HCT116 (cell line): Measurements from ENCODE around the gene UGT1A6. TPM values are rescaled to one million over a fixed set of nuclear protein-coding genes. Genes with fewer than 3 reads are reported as not detected.

Source experiments
- ATAC-seq: fragments of 200-7000 bp; cut with Tn5 transposase; 2 replicates; pipeline ENCODE4 v1.9.1; 2020; ENCODE audit warnings: mild to moderate bottlenecking, moderate library complexity
- BruUV-seq: library from RNA; stranded (reverse); fragments of 400-500 nt; replicated peaks from 2 replicates; lab custom pipeline; 2021; lab: Mats Ljungman, UMichigan
- CTCF ChIA-PET: fragments of 300-600 bp; sonication (Branson Sonifier 250); formaldehyde crosslinking; loops from one replicate; lab custom pipeline; 2021; ENCODE audit warnings: antibody characterized with exemption; lab: Charles Lee
- POLR2A ChIA-PET: fragments of 300-600, 350-600 bp; sonication (Branson Sonifier 250); formaldehyde crosslinking; loops from one replicate; lab custom pipeline; 2021; ENCODE audit warnings: antibody characterized with exemption; lab: Charles Lee
- RAD21 ChIA-PET, 2 experiments: fragments of 300-600 bp; sonication (Branson Sonifier 250); formaldehyde crosslinking; loops; one replicate each; lab custom pipeline; 2023; ENCODE audit warnings: low total read pairs in 2 of 2; ENCODE audit not compliant: uncharacterized antibody in 2 of 2, unreplicated experiment in 2 of 2, low non-redundant PET in 1 of 2; lab: Charles Lee
- DNase-seq: peaks from one replicate; pipeline ENCODE4 v3.0.0-alpha.2; 2010; ENCODE audit warnings: low read depth, low spot score
- H2AFZ ChIP-seq: fragments of 200-600 bp; shearing (Covaris generic), sonication (generic); 2 replicates; pipeline ENCODE4 v1.6.1; 2017; ENCODE audit warnings: low read depth, mixed run types, mixed read lengths, antibody characterized with exemption, low read length; ENCODE audit not compliant: poor library complexity, severe bottlenecking
- H3K27ac ChIP-seq: 2 replicates; pipeline ENCODE4 v1.5.1; 2012; ENCODE audit warnings: low read depth, low read length
- H3K27me3 ChIP-seq: fragments of 200-600 bp; sonication (generic); 2 replicates; pipeline ENCODE4 v1.6.1; 2016; ENCODE audit warnings: mixed run types, low read length, mixed read lengths; ENCODE audit not compliant: insufficient read depth
- H3K36me3 ChIP-seq, 2 experiments: fragments of 200-500 bp in 1 of 2; fragments of 200-600 bp in 1 of 2; sonication (Bioruptor generic) in 1 of 2; sonication (generic) in 1 of 2; 2 replicates each; pipeline versions ENCODE4 v1.5.1 to v1.6.1; 2014 to 2016; ENCODE audit warnings: low read length in 2 of 2, inconsistent platforms in 1 of 2, mixed read lengths in 1 of 2, mixed run types in 1 of 2; ENCODE audit not compliant: insufficient read depth in 2 of 2, control insufficient read depth in 1 of 2
- H3K4me1 ChIP-seq, 2 experiments: fragments of 200-600 bp in 1 of 2; sonication (generic) in 1 of 2; 2 replicates each; pipeline versions ENCODE4 v1.5.1 to v1.6.1; 2012 to 2017; ENCODE audit warnings: low read length in 2 of 2, inconsistent platforms in 1 of 2, mild to moderate bottlenecking in 1 of 2, mixed read lengths in 1 of 2, mixed run types in 1 of 2, moderate library complexity in 1 of 2; ENCODE audit not compliant: insufficient read depth in 2 of 2, control insufficient read depth in 1 of 2
- H3K4me2 ChIP-seq: fragments of 200-600 bp; sonication (generic); 2 replicates; pipeline ENCODE4 v1.6.1; 2017; ENCODE audit warnings: mixed run types, low read length, mixed read lengths
- H3K4me3 ChIP-seq, 2 experiments: fragments of 200-600 bp in 1 of 2; sonication (generic) in 1 of 2; replicated peaks in 1 of 2; 2 replicates each; pipeline ENCODE4 v1.5.1; 2011 to 2016; ENCODE audit warnings: low read length in 2 of 2, control low read depth in 1 of 2, low read depth in 1 of 2, mild to moderate bottlenecking in 1 of 2, mixed read lengths in 1 of 2, mixed run types in 1 of 2
- H3K79me2 ChIP-seq: fragments of 200-600 bp; sonication (generic); 2 replicates; pipeline ENCODE4 v1.6.1; 2017; ENCODE audit warnings: mild to moderate bottlenecking, mixed run types, low read length, moderate library complexity, mixed read lengths; ENCODE audit not compliant: insufficient read depth
- H3K9ac ChIP-seq: fragments of 200-600 bp; sonication (generic); 2 replicates; pipeline ENCODE4 v1.6.1; 2016; ENCODE audit warnings: low read length, mixed read lengths
- H3K9me2 ChIP-seq: fragments of 200-600 bp; sonication (generic), shearing (Covaris generic); 2 replicates; pipeline ENCODE4 v1.6.1; 2017; ENCODE audit warnings: mixed run types, mild to moderate bottlenecking, moderate library complexity; ENCODE audit not compliant: insufficient read depth
- H3K9me3 ChIP-seq, 2 experiments: fragments of 200-500 bp in 1 of 2; fragments of 200-600 bp in 1 of 2; sonication (Bioruptor generic) in 1 of 2; sonication (generic) in 1 of 2; 2 replicates each; pipeline ENCODE4 v1.6.1; 2014 to 2017; ENCODE audit warnings: low read length in 2 of 2, mixed read lengths in 2 of 2, inconsistent platforms in 1 of 2, low read depth in 1 of 2, mild to moderate bottlenecking in 1 of 2, mixed run types in 1 of 2, moderate library complexity in 1 of 2; ENCODE audit not compliant: control insufficient read depth in 1 of 2, insufficient read depth in 1 of 2
- H4K20me1 ChIP-seq: fragments of 200-600 bp; sonication (generic), shearing (Covaris generic); 2 replicates; pipeline ENCODE4 v1.6.1; 2017; ENCODE audit warnings: mixed run types, mild to moderate bottlenecking, moderate library complexity; ENCODE audit not compliant: insufficient read depth
- EGR1 ChIP-seq: IDR thresholded peaks from 2 replicates; pipeline ENCODE4 v1.6.1; 2012; ENCODE audit warnings: low read depth
- ELF1 ChIP-seq: IDR thresholded peaks from 2 replicates; pipeline ENCODE4 v1.6.1; 2012; ENCODE audit warnings: low read depth, borderline replicate concordance
- EZH2 ChIP-seq: fragments of 200-600 bp; sonication (generic); IDR thresholded peaks from 2 replicates; pipeline ENCODE4 v1.6.1; 2017; ENCODE audit warnings: antibody characterized with exemption, mixed run types
- FOSL1 ChIP-seq: IDR thresholded peaks from 2 replicates; pipeline ENCODE4 v1.6.1; 2012; ENCODE audit warnings: low read depth
- SP1 ChIP-seq: IDR thresholded peaks from 2 replicates; pipeline ENCODE4 v1.6.1; 2012; ENCODE audit warnings: low read depth
- intact Hi-C: fragments of 100-400 bp; cut with micrococcal nuclease; formaldehyde crosslinking; loops from 2 replicates; pipeline ENCODE4 v1.10.0; 2022
- total RNA-seq: library from RNA; stranded (reverse); gene quantifications from one replicate; pipeline ENCODE4 v1.2.1, GENCODE V29; 2021; ENCODE audit not compliant: unreplicated experiment
- TF ChIP-seq, protein P1 (sequence below): IDR thresholded peaks from 2 replicates; pipeline ENCODE4 v1.6.1; 2012
- TF ChIP-seq, protein P2 (sequence below): IDR thresholded peaks from 2 replicates; pipeline ENCODE4 v1.6.1; 2012; ENCODE audit warnings: low read depth

The UGT1A6 gene
- total RNA-seq, 1 experiment from 2014 or later = not detected

DNA sequence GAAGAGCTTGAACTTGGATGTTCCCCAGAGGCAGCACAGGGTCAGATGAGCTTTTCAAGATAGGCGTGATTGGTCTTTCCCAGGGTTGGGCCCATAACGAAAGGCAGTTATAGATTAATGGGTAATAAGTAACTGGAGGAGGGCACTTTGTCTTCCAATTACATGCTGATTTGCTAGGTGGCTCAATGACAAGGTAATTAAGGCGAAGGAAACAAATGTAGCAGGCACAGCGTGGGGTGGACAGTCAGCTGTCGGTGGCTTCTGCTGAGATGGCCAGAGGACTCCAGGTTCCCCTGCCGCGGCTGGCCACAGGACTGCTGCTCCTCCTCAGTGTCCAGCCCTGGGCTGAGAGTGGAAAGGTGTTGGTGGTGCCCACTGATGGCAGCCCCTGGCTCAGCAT lies 25.9 kb downstream of the UGT1A6 start, which contains the start of gene UGT1A4:
Gene UGT1A4, plus strand, starts transcription at position 185 of the 400 bp plus-strand sequence. Its CDS starts 85 bp downstream, at position 270.
- TF ChIP-seq SP1 = no peak
- no peak for TF ChIP-seq FOSL1
- no peak for TF ChIP-seq EGR1
- TF ChIP-seq EZH2 = no peak
- TF ChIP-seq, protein P1, sequence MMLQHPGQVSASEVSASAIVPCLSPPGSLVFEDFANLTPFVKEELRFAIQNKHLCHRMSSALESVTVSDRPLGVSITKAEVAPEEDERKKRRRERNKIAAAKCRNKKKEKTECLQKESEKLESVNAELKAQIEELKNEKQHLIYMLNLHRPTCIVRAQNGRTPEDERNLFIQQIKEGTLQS = no peak
- TF ChIP-seq, protein P2, sequence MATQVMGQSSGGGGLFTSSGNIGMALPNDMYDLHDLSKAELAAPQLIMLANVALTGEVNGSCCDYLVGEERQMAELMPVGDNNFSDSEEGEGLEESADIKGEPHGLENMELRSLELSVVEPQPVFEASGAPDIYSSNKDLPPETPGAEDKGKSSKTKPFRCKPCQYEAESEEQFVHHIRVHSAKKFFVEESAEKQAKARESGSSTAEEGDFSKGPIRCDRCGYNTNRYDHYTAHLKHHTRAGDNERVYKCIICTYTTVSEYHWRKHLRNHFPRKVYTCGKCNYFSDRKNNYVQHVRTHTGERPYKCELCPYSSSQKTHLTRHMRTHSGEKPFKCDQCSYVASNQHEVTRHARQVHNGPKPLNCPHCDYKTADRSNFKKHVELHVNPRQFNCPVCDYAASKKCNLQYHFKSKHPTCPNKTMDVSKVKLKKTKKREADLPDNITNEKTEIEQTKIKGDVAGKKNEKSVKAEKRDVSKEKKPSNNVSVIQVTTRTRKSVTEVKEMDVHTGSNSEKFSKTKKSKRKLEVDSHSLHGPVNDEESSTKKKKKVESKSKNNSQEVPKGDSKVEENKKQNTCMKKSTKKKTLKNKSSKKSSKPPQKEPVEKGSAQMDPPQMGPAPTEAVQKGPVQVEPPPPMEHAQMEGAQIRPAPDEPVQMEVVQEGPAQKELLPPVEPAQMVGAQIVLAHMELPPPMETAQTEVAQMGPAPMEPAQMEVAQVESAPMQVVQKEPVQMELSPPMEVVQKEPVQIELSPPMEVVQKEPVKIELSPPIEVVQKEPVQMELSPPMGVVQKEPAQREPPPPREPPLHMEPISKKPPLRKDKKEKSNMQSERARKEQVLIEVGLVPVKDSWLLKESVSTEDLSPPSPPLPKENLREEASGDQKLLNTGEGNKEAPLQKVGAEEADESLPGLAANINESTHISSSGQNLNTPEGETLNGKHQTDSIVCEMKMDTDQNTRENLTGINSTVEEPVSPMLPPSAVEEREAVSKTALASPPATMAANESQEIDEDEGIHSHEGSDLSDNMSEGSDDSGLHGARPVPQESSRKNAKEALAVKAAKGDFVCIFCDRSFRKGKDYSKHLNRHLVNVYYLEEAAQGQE = no peak
- TF ChIP-seq ELF1 = no peak
- DNase-seq = no peak
- CTCF ChIA-PET = no interaction called here
- H3K27ac ChIP-seq = no peak within 1 kb of the TSS
- no peak within 1 kb of the TSS for H3K4me3 ChIP-seq
- RAD21 ChIA-PET = no interaction called here
- H2AFZ ChIP-seq = no peak within 1 kb of the TSS
- no peaks in the 10 kb centered on the region for H3K9me2 ChIP-seq
- H4K20me1 ChIP-seq = no peaks in the 10 kb centered on the region
- ATAC-seq = no peak
- POLR2A ChIA-PET = no interaction called here
- no peaks in the 10 kb centered on the region for H3K9me3 ChIP-seq
- H3K4me1 ChIP-seq = no peaks in the 10 kb centered on the region
- peaks cover 14% of the 10 kb centered on the region; the same call in 1 of the 2 replicates for H3K27me3 ChIP-seq
- no peaks in the 10 kb centered on the region for H3K79me2 ChIP-seq
- no peak within 1 kb of the TSS for H3K9ac ChIP-seq
- intact Hi-C loops = no loop called here
- no peak within 1 kb of the TSS for H3K4me2 ChIP-seq
- no TSS peak for BruUV-seq
- H3K36me3 ChIP-seq = no peaks in the 10 kb centered on the region
